Retinal pigment epithelial cell (primary cell): ENCODE measurements around the gene QKI.

Source experiments
- DNase-seq: peaks from one replicate; pipeline ENCODE4 v3.0.0-alpha.2; 2010; ENCODE audit warnings: low read depth
- H3K4me3 ChIP-seq: 2 replicates; pipeline ENCODE4 v1.5.1; 2011; ENCODE audit warnings: mild to moderate bottlenecking, low read length, control low read depth, moderate library complexity
- TF ChIP-seq, protein P1 (sequence below): conservative IDR thresholded peaks from 2 replicates; pipeline ENCODE4 v1.5.1; 2011; ENCODE audit warnings: low read depth, low read length, control low read depth, inconsistent platforms

QKI gene

DNA sequence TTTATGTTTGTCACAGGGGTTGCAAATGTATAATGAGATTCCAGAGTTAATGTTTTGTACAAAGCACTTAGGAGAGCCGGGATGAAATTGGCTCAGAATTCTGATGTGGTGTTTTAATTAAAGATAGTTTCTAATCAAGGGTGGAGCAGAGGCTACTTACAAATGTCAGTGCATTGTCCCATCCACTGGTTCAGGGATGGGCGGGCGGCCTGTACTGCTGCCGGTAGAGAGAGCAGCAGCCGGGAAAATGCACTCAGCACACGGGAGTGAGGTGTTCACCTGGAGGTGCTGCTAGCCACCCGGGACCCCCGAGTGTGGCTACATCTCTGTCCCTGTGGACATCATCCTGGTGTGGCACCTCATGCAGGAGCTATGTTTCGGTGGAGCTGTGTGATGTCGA is 193.3 kb downstream of the QKI start:
- no peak overlapping the region for H3K4me3 ChIP-seq
- DNase-seq = no peak
- TF ChIP-seq, protein P1, sequence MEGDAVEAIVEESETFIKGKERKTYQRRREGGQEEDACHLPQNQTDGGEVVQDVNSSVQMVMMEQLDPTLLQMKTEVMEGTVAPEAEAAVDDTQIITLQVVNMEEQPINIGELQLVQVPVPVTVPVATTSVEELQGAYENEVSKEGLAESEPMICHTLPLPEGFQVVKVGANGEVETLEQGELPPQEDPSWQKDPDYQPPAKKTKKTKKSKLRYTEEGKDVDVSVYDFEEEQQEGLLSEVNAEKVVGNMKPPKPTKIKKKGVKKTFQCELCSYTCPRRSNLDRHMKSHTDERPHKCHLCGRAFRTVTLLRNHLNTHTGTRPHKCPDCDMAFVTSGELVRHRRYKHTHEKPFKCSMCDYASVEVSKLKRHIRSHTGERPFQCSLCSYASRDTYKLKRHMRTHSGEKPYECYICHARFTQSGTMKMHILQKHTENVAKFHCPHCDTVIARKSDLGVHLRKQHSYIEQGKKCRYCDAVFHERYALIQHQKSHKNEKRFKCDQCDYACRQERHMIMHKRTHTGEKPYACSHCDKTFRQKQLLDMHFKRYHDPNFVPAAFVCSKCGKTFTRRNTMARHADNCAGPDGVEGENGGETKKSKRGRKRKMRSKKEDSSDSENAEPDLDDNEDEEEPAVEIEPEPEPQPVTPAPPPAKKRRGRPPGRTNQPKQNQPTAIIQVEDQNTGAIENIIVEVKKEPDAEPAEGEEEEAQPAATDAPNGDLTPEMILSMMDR = no peak

- TF ChIP-seq, protein P1 = no peak
- no peak overlapping the region for H3K4me3 ChIP-seq
- DNase-seq = no peak
Observed at GRCh38 chr6:163608204-163608644, 193.7 kb downstream of the QKI start.

GRCh38 chr6:163612200-163612599 is 197.7 kb downstream of the QKI start:
- no peak overlapping the region for H3K4me3 ChIP-seq
- TF ChIP-seq, protein P1 = no peak
- DNase-seq = no peak

- TF ChIP-seq, protein P1 = no peak
- DNase-seq = no peak
- no peak overlapping the region for H3K4me3 ChIP-seq
Observed at GRCh38 chr6:163613025-163613424, 198.5 kb downstream of the QKI start.

GRCh38 chr6:163613668-163614067 is 199.2 kb downstream of the QKI start:
- TF ChIP-seq, protein P1 = no peak
- no peak for DNase-seq
- H3K4me3 ChIP-seq = no peak overlapping the region

DNA sequence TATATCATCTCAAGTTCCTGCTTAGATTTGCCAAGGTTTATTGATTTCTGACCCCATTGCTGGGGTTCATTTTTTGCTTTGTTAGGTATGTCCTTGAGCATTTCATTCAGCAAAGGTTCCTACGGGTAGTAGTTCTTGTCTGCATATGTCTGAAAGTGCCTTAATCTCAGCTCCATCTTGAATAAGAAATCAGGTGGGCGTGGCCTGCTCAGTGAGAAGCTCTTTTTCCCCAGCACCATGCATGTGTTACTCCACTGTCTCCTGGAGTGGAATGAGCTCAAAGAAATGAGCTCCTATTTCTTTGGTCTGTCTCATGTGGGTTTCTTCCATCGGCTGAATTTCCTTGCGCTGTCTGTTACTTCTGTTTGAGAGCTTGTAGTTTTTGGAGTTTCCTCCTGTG is 201.9 kb downstream of the QKI start:
- H3K4me3 ChIP-seq = no peak overlapping the region
- TF ChIP-seq, protein P1 = no peak
- DNase-seq = no peak

GRCh38 chr6:163617549-163617948 is 203.0 kb downstream of the QKI start:
- no peak for DNase-seq
- TF ChIP-seq, protein P1 = no peak
- H3K4me3 ChIP-seq = no peak overlapping the region
